ENCODE measurements around the gene KANSL1L.

The KANSL1L gene

DNA sequence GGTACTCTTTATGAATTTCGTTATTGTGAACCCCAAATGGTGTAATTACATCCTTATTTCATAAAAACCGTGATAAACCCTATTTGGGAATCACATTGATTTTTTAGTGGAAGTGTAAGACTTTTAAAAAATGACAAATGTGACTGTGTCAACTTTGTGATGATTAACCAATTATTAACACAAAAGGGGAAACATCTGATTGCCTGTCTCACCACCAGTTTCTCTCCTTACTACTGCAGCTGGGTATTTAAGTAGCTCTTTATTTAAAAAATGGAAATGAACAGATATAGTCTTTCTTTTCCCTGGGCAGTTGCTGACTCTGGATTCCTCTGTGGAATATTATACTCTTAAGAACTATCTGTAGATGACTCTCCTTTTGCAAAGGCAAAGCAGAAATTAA lies 180.4 kb downstream of the KANSL1L start:
- DNase-seq: no peak

DNA sequence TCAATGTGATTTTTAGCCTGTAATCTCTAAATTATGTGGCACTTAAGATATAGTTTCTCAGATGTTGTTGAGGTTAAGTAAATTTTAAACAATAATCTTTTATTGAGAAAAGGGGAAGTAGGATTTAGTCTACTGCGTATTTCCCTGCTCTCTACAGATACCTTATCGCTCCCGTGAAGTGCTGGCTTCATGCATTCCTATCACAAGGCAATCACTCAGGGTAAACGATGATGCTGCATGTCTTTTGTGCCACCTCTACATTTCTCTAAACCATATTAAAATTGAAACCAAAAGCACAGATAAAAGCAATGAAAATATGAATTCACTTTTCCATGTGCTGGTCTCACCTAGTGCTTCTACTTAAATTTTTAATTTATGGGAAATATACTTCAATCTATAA lies 183.2 kb downstream of the KANSL1L start:
- DNase-seq: no peak

DNA sequence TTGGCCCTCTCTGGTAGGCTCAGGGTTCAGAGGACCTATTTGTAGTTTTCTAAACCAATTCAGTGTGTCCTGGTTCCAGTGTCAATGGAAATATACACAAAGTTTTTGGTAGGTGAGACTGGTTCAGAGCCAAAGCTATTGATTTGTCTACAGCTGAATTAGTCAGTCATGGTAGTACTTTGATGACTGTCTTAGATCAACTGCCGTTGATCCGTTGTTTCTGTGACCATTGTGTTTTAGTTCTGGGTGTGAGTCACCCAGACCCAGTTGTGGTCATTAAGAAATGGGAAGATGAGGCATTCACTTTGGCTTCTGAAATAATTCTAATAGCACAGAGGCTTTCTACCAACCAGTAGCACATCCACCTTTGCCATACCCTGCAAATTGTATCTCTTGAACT lies 184.8 kb downstream of the KANSL1L start:
- DNase-seq: peak; percentile 25 to 73 (median 55)

DNA sequence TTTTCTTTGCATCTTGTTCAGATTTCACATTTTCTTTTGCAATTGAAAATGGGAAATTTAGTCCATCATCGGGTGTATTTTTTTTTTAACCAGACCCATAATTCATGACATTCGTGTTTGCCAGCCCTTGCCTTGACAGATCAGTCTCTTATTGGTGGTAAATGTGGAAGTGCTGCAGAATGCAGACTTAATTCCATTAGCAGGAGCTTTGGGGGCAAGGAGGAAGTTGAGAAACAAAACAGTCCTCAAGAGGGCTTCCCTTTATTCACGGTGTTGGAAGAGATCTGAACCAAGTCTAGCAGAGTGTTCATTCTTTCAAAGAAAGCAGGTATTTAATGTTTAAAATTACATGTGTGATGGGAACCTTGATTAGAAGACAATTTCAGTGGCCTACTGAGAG lies 185.3 kb downstream of the KANSL1L start:
- DNase-seq: peak; percentile 65 to 87 (median 76)

DNA sequence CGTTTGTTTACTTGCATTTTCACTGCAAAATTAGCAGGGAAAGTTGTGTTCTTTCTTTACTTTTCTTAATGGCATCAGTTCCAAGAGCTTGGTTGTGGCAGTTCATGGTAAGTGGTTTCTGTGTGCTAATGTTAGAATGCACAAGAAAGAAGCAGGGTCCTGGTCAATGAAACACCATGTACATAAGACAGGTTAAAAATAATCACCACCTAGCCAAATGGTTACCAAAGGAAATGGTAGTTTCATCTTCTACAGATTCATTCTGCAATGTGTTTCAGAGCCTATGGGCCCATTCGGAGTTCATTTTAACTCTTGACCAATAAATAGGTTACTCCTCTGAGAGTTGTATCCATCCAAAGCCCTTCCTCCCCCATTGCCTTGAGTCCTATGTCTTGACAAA lies 186.9 kb downstream of the KANSL1L start:
- no peak for DNase-seq

DNA sequence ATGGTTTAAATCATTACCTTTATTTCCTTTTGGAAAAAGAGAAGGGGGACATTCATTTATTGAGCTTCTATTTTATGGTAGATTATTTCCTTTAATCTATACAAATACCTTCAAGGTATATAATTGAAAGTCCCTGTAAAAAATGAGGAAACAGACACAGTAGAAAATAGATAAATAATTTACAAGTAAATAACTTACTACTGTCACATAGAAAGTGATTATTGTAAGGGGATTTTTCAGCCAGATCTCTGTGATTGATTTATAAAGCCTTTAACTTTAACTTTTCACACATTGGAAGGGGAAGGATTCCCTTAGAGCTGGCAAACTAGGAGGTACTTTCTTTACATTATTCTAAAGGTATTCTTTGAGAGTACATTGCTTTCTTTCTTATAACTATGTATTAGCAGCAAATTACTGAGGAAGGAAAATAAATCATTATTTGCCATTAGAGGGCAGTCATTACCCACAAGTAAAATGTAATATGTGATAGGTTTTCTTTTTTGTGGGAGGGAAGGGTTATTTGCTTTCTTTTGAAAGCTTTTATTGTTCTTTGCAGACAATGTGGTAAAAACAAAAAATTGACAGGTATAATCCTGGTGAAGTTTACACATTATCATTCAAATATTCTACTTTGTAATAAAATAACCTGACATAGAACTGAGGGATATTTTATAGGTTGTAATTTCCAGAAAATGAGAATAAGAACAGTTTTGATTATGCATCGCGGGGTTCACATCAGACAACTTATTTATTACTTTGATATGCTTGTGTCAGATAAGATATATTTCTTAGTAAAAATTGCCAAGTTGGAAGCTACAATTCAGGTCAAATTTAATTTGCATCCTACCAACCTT lies 193.6 kb downstream of the KANSL1L start:
- peak in 3 of 4 experiments; percentile 26 to 80 (median 72) for DNase-seq

GRCh38 chr2:209976698-209977385 lies 194.4 kb downstream of the KANSL1L start:
- DNase-seq: peak in 1 of 4 experiments; percentile 12

DNA sequence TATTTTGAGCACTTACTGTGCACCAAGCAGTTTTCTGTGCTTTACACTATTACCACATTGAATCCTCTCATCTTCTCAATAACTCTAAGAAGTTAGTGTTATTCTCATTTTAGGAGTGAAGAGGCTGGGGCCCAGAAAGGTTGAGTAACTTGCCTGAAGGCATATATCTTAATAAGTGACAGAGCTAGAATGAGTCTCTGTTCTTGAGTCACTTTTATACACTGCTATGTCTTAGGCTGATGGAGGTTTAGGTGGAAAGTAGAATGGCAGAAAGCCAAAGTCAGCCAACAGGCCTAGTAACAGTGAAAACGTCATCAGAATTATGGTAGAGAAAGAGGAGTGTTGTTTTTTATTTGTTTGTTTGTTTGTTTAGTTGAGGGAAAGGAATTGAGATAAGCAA lies 196.6 kb downstream of the KANSL1L start:
- DNase-seq: no peak

DNA sequence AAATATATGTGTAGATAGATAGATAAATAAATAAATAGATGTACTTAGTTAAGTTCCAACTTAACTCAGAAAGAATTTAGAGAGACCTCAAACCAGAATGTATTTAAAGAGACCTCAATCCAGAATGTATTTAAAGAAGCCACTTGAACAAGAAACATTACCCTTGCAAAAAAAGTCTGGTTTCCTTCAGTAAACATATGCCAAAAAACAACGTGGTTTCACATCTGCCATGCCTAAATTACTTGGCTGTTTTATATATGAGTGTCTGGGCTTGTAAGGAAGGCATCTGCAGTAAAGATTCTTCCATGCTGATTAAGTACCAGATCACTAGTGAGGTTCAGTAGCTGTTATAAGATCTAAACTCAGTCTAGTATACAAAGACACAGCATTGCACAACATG lies 197.9 kb downstream of the KANSL1L start:
- no peak for DNase-seq

Data from suppressor macrophage (primary cell).